Keratinocyte (primary cell): ENCODE results near the gene OR6N2.

ENCODE experiments used
- EZH2 ChIP-seq: IDR thresholded peaks from one replicate; pipeline ENCODE4 v1.6.1; 2012; ENCODE audit warnings: inconsistent platforms, mild to moderate bottlenecking, low read length, moderate library complexity
- TF ChIP-seq, protein P1 (sequence below), 3 experiments: IDR thresholded peaks in 1 of 3; conservative IDR thresholded peaks in 1 of 3; optimal IDR thresholded peaks in 1 of 3; 2 replicates in 2 of 3; 3 replicates in 1 of 3; pipeline versions ENCODE3 to v1.5.1; 2011; ENCODE audit warnings: low read length in 3 of 3, mild to moderate bottlenecking in 3 of 3, moderate library complexity in 2 of 3, control low read depth in 1 of 3, inconsistent platforms in 1 of 3; ENCODE audit not compliant: insufficient read depth in 2 of 3; ENCODE audit errors: extremely low read depth in 1 of 3

DNA sequence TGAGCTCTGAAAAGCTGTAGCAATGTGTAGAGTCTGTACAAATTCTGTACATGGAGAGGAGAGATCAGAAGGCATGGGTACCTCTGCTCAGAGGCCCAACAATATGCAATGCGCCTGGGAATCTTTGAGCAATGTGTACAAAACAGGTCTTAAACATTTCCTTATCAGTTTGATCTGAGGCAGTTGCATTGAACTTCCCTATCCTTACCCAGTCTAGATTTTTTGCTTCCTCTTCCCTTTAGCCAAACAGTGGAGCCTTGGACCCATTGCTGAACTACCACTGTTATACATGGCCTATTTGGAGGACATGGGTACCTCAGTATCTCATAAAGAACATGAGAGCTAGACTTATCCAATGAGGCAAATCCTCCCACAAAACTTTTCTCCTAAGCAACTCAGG, 37.6 kb upstream of the OR6N2 start:
- TF ChIP-seq, protein P1, sequence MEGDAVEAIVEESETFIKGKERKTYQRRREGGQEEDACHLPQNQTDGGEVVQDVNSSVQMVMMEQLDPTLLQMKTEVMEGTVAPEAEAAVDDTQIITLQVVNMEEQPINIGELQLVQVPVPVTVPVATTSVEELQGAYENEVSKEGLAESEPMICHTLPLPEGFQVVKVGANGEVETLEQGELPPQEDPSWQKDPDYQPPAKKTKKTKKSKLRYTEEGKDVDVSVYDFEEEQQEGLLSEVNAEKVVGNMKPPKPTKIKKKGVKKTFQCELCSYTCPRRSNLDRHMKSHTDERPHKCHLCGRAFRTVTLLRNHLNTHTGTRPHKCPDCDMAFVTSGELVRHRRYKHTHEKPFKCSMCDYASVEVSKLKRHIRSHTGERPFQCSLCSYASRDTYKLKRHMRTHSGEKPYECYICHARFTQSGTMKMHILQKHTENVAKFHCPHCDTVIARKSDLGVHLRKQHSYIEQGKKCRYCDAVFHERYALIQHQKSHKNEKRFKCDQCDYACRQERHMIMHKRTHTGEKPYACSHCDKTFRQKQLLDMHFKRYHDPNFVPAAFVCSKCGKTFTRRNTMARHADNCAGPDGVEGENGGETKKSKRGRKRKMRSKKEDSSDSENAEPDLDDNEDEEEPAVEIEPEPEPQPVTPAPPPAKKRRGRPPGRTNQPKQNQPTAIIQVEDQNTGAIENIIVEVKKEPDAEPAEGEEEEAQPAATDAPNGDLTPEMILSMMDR (optimal IDR thresholded peaks at IDR 0.05 in 1 of 3, IDR thresholded peaks at IDR 0.05 in 1 of 3, conservative IDR thresholded peaks at IDR 0.05 in 1 of 3; ENCODE audit: extremely low read depth in 1 of 3, insufficient read depth in 2 of 3, low read length in 3 of 3): no peak
- TF ChIP-seq EZH2: no peak
